ENCODE measurements around the gene ATP6V1G3.
"Not testable (repeated sequence)": the region's sequence is repeated elsewhere in the genome, so short reads cannot be mapped to it uniquely, and the experiment has no call there.

The ATP6V1G3 gene

GRCh38 chr1:198486903-198487302 is 53.6 kb downstream of the ATP6V1G3 start:
- no peak overlapping the region for H3K4me3 ChIP-seq (ENCODE audit: low read depth, low read length)

GRCh38 chr1:198483645-198484044 is 56.8 kb downstream of the ATP6V1G3 start:
- Histone ChIP-seq H3K9me3 (ENCODE audit: control insufficient read depth, low read length) (no peaks in the 10 kb centered on the region), H3K27me3 (ENCODE audit: control insufficient read depth, insufficient read depth, low read length) (no peaks in the 10 kb centered on the region), H3K27ac (no peak overlapping the region), H3K4me2 (ENCODE audit: low read length) (no peak overlapping the region), H3K79me2 (no peaks in the 10 kb centered on the region), H2AFZ (no peak overlapping the region), H3K4me1 (no peaks in the 10 kb centered on the region), H3K9ac (no peak overlapping the region), H3K36me3 (ENCODE audit: control insufficient read depth, insufficient read depth, low read length) (no peaks in the 10 kb centered on the region), H3K4me3 (ENCODE audit: low read depth, low read length) (no peak overlapping the region)
- TF ChIP-seq, protein P1, sequence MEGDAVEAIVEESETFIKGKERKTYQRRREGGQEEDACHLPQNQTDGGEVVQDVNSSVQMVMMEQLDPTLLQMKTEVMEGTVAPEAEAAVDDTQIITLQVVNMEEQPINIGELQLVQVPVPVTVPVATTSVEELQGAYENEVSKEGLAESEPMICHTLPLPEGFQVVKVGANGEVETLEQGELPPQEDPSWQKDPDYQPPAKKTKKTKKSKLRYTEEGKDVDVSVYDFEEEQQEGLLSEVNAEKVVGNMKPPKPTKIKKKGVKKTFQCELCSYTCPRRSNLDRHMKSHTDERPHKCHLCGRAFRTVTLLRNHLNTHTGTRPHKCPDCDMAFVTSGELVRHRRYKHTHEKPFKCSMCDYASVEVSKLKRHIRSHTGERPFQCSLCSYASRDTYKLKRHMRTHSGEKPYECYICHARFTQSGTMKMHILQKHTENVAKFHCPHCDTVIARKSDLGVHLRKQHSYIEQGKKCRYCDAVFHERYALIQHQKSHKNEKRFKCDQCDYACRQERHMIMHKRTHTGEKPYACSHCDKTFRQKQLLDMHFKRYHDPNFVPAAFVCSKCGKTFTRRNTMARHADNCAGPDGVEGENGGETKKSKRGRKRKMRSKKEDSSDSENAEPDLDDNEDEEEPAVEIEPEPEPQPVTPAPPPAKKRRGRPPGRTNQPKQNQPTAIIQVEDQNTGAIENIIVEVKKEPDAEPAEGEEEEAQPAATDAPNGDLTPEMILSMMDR (IDR thresholded peaks at IDR 0.05), result no peak

More at GRCh38 chr1:198486903-198487302, 53.6 kb downstream of the ATP6V1G3 start:
- Histone ChIP-seq H3K9ac (no peak overlapping the region), H3K27ac (no peak overlapping the region), H3K27me3 (ENCODE audit: control insufficient read depth, insufficient read depth, low read length) (no peaks in the 10 kb centered on the region), H3K79me2 (no peaks in the 10 kb centered on the region), H3K36me3 (ENCODE audit: control insufficient read depth, insufficient read depth, low read length) (no peaks in the 10 kb centered on the region), H3K4me2 (ENCODE audit: low read length) (no peak overlapping the region), H3K9me3 (ENCODE audit: control insufficient read depth, low read length) (no peaks in the 10 kb centered on the region), H2AFZ (no peak overlapping the region), H3K4me1 (no peaks in the 10 kb centered on the region)
- TF ChIP-seq, protein P1 (IDR thresholded peaks at IDR 0.05), result no peak

- TF ChIP-seq, protein P1 (IDR thresholded peaks at IDR 0.05), result no peak
- H3K9ac ChIP-seq, result no peak overlapping the region
Measured at GRCh38 chr1:198483006-198483405, 57.5 kb downstream of the ATP6V1G3 start.

GRCh38 chr1:198481661-198482060 is 58.8 kb downstream of the ATP6V1G3 start:
- no peak overlapping the region for H3K9ac ChIP-seq
- no peak overlapping the region for H2AFZ ChIP-seq
- no peaks in the 10 kb centered on the region for H3K27me3 ChIP-seq (ENCODE audit: control insufficient read depth, insufficient read depth, low read length)
- no peaks in the 10 kb centered on the region for H3K79me2 ChIP-seq
- TF ChIP-seq, protein P1 (IDR thresholded peaks at IDR 0.05), result no peak
- H3K4me1 ChIP-seq, result no peaks in the 10 kb centered on the region
- H3K4me2 ChIP-seq (ENCODE audit: low read length), result no peak overlapping the region
- no peak overlapping the region for H3K4me3 ChIP-seq (ENCODE audit: low read depth, low read length)
- H3K9me3 ChIP-seq (ENCODE audit: control insufficient read depth, low read length), result no peaks in the 10 kb centered on the region
- H3K36me3 ChIP-seq (ENCODE audit: control insufficient read depth, insufficient read depth, low read length), result no peaks in the 10 kb centered on the region
- H3K27ac ChIP-seq, result no peak overlapping the region

More at GRCh38 chr1:198483006-198483405, 57.5 kb downstream of the ATP6V1G3 start:
- Histone ChIP-seq H3K79me2 (no peaks in the 10 kb centered on the region), H3K4me2 (ENCODE audit: low read length) (no peak overlapping the region), H3K9me3 (ENCODE audit: control insufficient read depth, low read length) (no peaks in the 10 kb centered on the region), H3K36me3 (ENCODE audit: control insufficient read depth, insufficient read depth, low read length) (no peaks in the 10 kb centered on the region), H3K4me1 (no peaks in the 10 kb centered on the region), H3K27ac (no peak overlapping the region), H2AFZ (no peak overlapping the region), H3K27me3 (ENCODE audit: control insufficient read depth, insufficient read depth, low read length) (no peaks in the 10 kb centered on the region), H3K4me3 (ENCODE audit: low read depth, low read length) (no peak overlapping the region)

- Histone ChIP-seq H3K4me3 (ENCODE audit: low read depth, low read length) (no peak overlapping the region), H3K79me2 (no peaks in the 10 kb centered on the region), H3K36me3 (ENCODE audit: control insufficient read depth, insufficient read depth, low read length) (no peaks in the 10 kb centered on the region), H3K9me3 (ENCODE audit: control insufficient read depth, low read length) (no peaks in the 10 kb centered on the region), H3K27me3 (ENCODE audit: control insufficient read depth, insufficient read depth, low read length) (no peaks in the 10 kb centered on the region), H3K4me1 (no peaks in the 10 kb centered on the region), H3K9ac (no peak overlapping the region), H3K4me2 (ENCODE audit: low read length) (no peak overlapping the region), H3K27ac (no peak overlapping the region), H2AFZ (no peak overlapping the region)
- TF ChIP-seq, protein P1 (IDR thresholded peaks at IDR 0.05), result no peak
Measured at GRCh38 chr1:198480876-198481275, 59.6 kb downstream of the ATP6V1G3 start.

DNA sequence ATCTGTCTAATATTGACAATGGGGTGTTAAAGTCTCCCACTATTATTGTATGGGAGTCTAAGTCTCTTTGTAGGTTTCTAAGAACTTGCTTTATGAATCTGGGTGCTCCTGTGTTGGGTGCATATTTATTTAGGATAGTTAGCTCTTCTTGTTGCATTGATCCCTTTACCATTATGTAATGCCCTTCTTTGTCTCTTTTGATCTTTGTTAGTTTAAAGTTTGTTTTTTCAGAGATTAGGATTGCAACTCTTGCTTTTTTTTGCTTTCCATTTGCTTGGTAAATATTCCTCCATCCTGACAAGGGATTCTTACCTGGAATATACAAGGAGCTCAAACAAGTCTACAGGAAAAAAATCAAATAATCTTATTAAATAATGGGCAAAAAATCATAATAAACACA is 63.1 kb downstream of the ATP6V1G3 start:
- H3K9me3 ChIP-seq (ENCODE audit: control insufficient read depth, low read length); H3K4me1 ChIP-seq; H3K4me3 ChIP-seq (ENCODE audit: low read depth, low read length); H3K27ac ChIP-seq; H2AFZ ChIP-seq; H3K79me2 ChIP-seq; H3K27me3 ChIP-seq (ENCODE audit: control insufficient read depth, insufficient read depth, low read length); H3K36me3 ChIP-seq (ENCODE audit: control insufficient read depth, insufficient read depth, low read length); H3K9ac ChIP-seq; H3K4me2 ChIP-seq (ENCODE audit: low read length): not testable (repeated sequence)

Data from parathyroid adenoma (tissue), 2 donors.